GM21526 (cell line): Measurements from ENCODE around the gene SAMD10.
"Not testable (repeated sequence)": the region's sequence is repeated elsewhere in the genome, so short reads cannot be mapped to it uniquely, and the experiment has no call there.

ENCODE experiments used
- ATAC-seq: cut with Tn5 transposase; IDR thresholded peaks from one replicate; pipeline ENCODE4 v1.9.1; 2021; ENCODE audit warnings: moderate library complexity; ENCODE audit not compliant: unreplicated experiment, low FRiP score

Gene SAMD10

GRCh38 chr20:64003960-64004725 is 24.7 kb upstream of the SAMD10 start:
- no peak for ATAC-seq

GRCh38 chr20:64001607-64002011 is 22.2 kb upstream of the SAMD10 start:
- no peak for ATAC-seq

- ATAC-seq: no peak
These were observed 21.5 kb upstream of the SAMD10 start for GRCh38 chr20:64000906-64001305.

DNA sequence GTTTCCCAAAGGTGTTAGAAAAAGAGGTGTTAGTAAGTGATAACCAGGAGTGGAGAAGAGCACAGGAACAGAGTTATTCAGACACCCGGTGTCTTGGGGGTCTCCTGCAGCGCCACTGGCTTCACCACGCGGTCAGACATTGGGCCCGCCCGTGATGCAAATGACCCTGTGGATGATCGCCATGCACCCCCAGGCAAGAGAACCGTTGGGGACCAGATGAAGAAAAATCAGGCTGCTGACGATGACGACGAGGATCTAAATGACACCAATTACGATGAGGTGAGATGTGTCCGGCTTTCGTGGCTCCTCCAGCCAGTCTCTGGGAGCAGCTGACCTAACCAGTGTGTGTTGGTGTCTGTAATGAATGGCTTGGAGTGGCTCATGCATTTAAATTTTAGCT is 3.5 kb upstream of the SAMD10 start:
- no peak for ATAC-seq

DNA sequence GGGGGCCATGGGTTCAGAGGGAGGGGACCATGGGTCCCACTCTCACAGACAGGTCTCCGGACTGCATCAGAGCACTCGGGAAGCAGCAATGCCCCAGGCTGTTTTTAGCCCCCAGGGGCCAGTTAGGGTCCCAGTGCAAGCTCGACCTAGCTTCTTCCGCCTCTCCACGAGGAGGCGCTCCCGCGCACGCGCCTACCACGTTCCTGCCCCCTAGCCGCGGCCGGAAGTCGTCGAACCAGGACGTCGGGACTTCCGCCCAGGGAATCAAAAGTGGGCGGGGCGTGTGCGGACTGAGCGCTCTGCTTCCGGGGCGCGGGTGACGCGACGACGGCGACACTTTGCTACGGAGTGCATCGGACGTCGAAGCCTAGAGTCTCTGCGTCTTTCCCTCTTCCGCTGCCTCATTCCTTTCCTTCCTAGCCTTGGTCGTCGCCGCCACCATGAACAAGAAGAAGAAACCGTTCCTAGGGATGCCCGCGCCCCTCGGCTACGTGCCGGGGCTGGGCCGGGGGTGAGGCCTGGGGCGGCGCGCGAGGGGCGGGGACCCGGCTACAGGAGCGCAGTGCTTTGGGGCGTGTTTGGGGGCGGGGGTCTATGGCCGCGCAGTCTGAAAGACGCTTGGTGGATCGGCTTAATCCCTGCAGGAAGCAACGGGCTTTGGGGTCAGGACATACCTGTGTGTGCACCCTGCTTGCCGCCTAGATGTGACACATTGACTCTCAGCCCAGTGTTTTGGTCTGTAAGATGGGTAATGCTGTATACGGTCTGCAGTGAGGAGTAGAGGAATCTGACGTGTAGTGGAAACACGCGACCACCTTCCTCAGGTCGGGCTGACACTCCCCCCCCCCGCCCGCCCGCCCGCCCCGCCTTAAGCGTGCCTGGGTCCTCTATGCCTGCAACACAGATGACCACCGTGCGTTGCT is 1.6 kb upstream of the SAMD10 start, which contains the start of gene PRPF6:
Gene PRPF6, plus strand, starts transcription at position 327 of the 923 bp plus-strand sequence. Its CDS starts 114 bp downstream, at position 441.
- no peak for ATAC-seq

GRCh38 chr20:63980317-63980805 is 919 bp upstream of the SAMD10 start:
- ATAC-seq: no peak

- no peak for ATAC-seq
These were observed 249 bp downstream of the SAMD10 start for GRCh38 chr20:63979229-63979556.

GRCh38 chr20:63978319-63979228 is 868 bp downstream of the SAMD10 start:
- ATAC-seq: no peak

DNA sequence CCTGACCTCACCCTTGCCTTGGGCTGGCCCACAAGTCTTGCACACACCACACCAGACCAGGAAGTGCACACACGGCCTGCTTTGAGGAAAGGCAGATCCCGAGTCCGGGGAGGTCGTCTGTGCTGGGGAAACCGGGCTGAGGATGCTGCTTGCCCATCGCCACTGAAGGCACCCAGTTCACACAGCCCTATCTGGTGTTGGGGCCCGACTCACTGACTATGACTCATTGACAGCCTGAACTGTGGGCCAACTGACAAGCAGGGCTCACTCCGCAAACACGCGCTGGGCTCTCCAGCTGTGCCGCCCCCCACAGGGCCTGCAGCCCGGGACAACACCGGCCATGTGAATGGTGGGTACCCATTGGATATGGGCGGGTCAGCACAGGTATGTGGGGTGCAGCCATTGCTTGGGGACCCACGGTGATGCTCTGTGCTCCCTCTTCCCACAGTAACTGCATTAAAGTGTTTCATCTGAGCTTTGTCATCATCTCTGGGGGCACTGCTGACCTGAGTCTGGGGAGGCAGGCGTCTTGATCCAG is 1.6 kb downstream of the SAMD10 start:
- ATAC-seq: no peak

DNA sequence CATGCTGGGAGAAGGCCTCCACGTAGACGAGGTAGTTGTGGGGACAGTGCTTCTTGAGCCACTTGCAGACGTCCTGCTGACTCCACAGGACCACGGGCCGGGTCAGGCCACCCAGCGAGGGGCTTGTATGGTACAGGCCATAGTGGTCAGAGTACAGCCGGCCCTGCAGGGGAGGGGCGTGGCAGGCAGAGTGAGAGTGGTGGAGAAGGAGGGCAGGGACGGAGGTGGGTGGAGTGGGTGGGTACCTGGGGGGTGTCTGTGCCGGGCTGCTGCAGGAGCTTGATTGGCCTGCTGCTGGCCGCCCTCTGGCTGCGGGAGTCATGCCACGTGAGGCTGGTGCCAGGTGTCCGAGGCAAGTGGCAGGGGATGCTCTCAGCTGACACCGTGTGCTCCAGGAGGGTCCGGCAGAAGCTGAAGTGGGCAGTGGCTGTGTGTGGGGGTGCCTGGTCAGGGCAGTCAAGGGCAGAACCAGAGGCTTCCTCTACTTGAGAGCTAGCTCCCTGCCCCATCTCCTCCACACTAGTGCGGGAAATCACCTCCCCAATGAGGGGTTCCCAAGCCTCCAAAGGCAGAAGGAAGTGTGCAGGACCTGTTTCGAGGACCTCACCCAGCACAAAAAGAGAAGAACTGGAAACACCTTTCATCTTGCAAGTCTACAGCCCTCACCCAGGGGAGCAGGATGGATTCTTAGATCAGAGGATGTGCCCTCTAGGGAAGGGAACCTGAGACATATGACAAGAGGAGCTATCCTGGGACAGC is 2.3 kb downstream of the SAMD10 start:
- no peak for ATAC-seq

DNA sequence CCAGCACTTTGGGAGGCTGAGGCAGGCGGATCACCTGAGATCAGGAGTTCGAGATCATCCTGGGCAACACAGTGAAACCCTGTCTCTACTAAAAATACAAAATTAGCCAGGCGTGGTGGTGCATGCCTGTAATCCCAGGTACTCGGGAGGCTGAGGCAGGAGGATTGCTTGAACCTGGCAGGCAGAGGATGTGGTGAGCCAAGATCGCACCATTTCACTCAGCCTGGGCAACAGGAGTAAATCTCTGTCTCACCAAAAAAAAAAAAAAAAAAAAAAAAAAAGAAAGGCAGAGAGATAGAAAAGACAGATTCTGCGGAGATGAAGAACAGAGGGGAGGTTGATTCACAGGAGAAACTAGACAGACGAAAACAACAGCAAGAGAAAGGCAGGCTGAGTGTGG is 2.9 kb downstream of the SAMD10 start:
- not testable (repeated sequence) for ATAC-seq

- no peak for ATAC-seq
These were observed 4.8 kb downstream of the SAMD10 start for GRCh38 chr20:63974402-63975200.

- ATAC-seq: no peak
These were observed 5.6 kb downstream of the SAMD10 start for GRCh38 chr20:63973636-63974401.

- ATAC-seq: no peak
These were observed 6.3 kb downstream of the SAMD10 start for GRCh38 chr20:63973160-63973479.

- ATAC-seq: no peak
These were observed 6.9 kb downstream of the SAMD10 start for GRCh38 chr20:63972312-63973159.

DNA sequence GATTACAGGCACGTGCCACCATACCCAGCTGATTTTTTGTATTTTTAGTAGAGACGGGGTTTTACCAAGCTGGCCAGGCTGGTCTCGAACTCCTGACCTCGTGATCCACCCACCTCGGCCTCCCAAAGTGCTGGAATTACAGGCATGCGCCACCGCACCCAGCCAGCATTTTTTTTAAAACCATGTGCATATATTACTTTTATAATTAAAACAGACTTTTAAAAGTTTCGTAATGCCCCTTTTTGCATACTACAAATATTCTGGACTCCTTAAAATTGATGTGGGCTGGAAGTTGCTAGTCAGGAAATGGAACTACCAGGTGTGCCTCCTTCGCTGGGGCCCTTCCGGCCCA is 7.5 kb downstream of the SAMD10 start:
- ATAC-seq: not testable (repeated sequence)

DNA sequence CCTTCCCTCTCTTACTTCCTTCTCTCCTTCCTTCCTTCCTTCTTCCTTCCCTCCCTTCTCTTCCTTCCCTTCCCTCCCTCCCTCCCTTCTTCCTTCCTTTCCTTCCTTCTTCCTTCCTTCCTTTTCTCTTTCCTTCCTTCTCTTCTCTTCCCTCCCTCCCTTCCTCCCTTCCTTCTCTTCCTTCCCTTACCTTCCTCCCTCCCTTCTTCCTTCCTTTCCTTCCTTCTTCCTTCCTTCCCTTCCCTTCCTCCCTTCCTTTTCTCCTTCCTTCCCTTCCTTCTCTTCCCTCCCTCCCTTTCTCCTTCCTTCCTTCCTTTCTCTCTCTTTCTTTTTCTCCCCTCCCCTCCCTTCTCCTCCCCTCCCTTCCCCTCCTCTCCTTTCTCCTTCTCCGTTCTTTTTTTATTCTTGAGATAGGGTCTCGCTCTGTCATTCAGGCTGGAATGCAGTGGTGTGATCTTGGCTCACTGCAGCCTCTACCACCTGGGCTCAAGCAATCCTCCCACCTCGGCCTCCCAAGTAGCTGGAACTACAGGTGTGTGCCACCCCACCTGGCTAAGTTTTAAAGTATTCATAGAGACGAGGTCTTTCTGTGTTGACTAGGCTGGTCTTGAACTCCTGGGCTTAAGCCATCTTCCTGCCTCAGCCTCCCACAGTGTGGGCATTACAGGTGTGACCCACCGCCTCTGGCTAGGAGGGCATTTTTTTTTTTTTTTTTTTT is 8.6 kb downstream of the SAMD10 start:
- ATAC-seq: no peak
